Mesendoderm (in vitro differentiated cells): Measurements from ENCODE around the gene GBGT1.

Experiments used
- DNase-seq: peaks from one replicate; pipeline ENCODE4 v3.0.0; 2013
- H2AK5ac ChIP-seq: 2 replicates; pipeline ENCODE4 v1.6.1; 2013; ENCODE audit warnings: low read length, inconsistent platforms
- H2BK120ac ChIP-seq: 2 replicates; pipeline ENCODE4 v1.6.1; 2013; ENCODE audit warnings: low read depth, mild to moderate bottlenecking, low read length, moderate library complexity, mixed read lengths
- H2BK15ac ChIP-seq: replicated peaks from 2 replicates; pipeline ENCODE4 v1.6.1; 2013; ENCODE audit warnings: low read depth, mild to moderate bottlenecking, moderate library complexity
- H2BK5ac ChIP-seq: 2 replicates; pipeline ENCODE4 v1.6.1; 2013; ENCODE audit warnings: low read length, inconsistent platforms
- H3K18ac ChIP-seq: 2 replicates; pipeline ENCODE4 v1.6.1; 2013; ENCODE audit warnings: mild to moderate bottlenecking, low read length, mixed read lengths
- H3K23ac ChIP-seq: one replicate; pipeline ENCODE4 v1.6.1; 2013; ENCODE audit warnings: low read length
- H3K27ac ChIP-seq: 2 replicates; pipeline ENCODE4 v1.5.1; 2013; ENCODE audit warnings: low read depth, mild to moderate bottlenecking, inconsistent platforms, low read length, moderate library complexity
- H3K27me3 ChIP-seq: 2 replicates; pipeline ENCODE4 v1.6.1; 2013; ENCODE audit warnings: low read length, control low read depth, mild to moderate bottlenecking, inconsistent platforms; ENCODE audit not compliant: insufficient read depth, poor library complexity
- H3K36me3 ChIP-seq: 2 replicates; pipeline ENCODE4 v1.6.1; 2013; ENCODE audit warnings: low read length, inconsistent platforms; ENCODE audit not compliant: control insufficient read depth, insufficient read depth
- H3K4ac ChIP-seq: one replicate; pipeline ENCODE4 v1.6.1; 2013; ENCODE audit warnings: low read depth, mild to moderate bottlenecking, low read length, moderate library complexity
- H3K4me1 ChIP-seq: 2 replicates; pipeline ENCODE4 v1.6.1; 2013; ENCODE audit warnings: low read depth, low read length, inconsistent platforms; ENCODE audit not compliant: control insufficient read depth
- H3K4me2 ChIP-seq: 2 replicates; pipeline ENCODE4 v1.6.1; 2013; ENCODE audit warnings: low read length
- H3K4me3 ChIP-seq: 2 replicates; pipeline ENCODE4 v1.5.1; 2013; ENCODE audit warnings: mild to moderate bottlenecking, low read length
- H3K56ac ChIP-seq: one replicate; pipeline ENCODE4 v1.6.1; 2013; ENCODE audit warnings: low read length
- H3K79me1 ChIP-seq: 2 replicates; pipeline ENCODE4 v1.6.1; 2013; ENCODE audit warnings: low read length, inconsistent platforms
- H3K79me2 ChIP-seq: 2 replicates; pipeline ENCODE4 v1.6.1; 2013; ENCODE audit warnings: mild to moderate bottlenecking, low read length; ENCODE audit not compliant: control insufficient read depth, insufficient read depth
- H3K9ac ChIP-seq: 2 replicates; pipeline ENCODE4 v1.6.1; 2013; ENCODE audit warnings: low read length, inconsistent platforms
- H4K5ac ChIP-seq: one replicate; pipeline ENCODE4 v1.6.1; 2013; ENCODE audit warnings: low read length
- H4K8ac ChIP-seq: one replicate; pipeline ENCODE4 v1.6.1; 2013; ENCODE audit warnings: low read depth, mild to moderate bottlenecking, control low read depth, low read length, moderate library complexity
- WGBS: extraction: QIAGEN DNeasy Blood & Tissue Kit; methylation state at CpG from one replicate; pipeline ENCODE4 v1.1.7; 2013; ENCODE audit warnings: low lambda C conversion rate, missing lambda C conversion rate; ENCODE audit not compliant: insufficient coverage; ENCODE audit errors: extremely low coverage; 5-methylcytosine and 5-hydroxymethylcytosine counted together

The GBGT1 gene

GRCh38 chr9:133165452-133165730, 1.7 kb upstream of the GBGT1 start:
- H3K79me2 ChIP-seq = no peaks in the 10 kb centered on the region
- H4K5ac ChIP-seq = no peak overlapping the region
- no peak overlapping the region for H3K18ac ChIP-seq
- H3K56ac ChIP-seq = no peak overlapping the region
- H4K8ac ChIP-seq = no peak overlapping the region
- no peak overlapping the region for H3K4me2 ChIP-seq
- no peak overlapping the region for H3K27ac ChIP-seq
- no CpG with 5 or more reads among the region's 2 CpGs for WGBS
- H3K23ac ChIP-seq = no peak overlapping the region
- no peak overlapping the region for H2BK15ac ChIP-seq
- DNase-seq = no peak
- peaks cover 3% of the 10 kb centered on the region for H3K27me3 ChIP-seq
- H3K79me1 ChIP-seq = no peaks in the 10 kb centered on the region
- no peak overlapping the region for H3K4me3 ChIP-seq
- no peak overlapping the region for H3K4ac ChIP-seq
- H2BK120ac ChIP-seq = no peak overlapping the region
- no peaks in the 10 kb centered on the region for H3K36me3 ChIP-seq
- H3K4me1 ChIP-seq = no peaks in the 10 kb centered on the region
- H3K9ac ChIP-seq = no peak overlapping the region
- no peak overlapping the region for H2BK5ac ChIP-seq
- H2AK5ac ChIP-seq = no peak overlapping the region

DNA sequence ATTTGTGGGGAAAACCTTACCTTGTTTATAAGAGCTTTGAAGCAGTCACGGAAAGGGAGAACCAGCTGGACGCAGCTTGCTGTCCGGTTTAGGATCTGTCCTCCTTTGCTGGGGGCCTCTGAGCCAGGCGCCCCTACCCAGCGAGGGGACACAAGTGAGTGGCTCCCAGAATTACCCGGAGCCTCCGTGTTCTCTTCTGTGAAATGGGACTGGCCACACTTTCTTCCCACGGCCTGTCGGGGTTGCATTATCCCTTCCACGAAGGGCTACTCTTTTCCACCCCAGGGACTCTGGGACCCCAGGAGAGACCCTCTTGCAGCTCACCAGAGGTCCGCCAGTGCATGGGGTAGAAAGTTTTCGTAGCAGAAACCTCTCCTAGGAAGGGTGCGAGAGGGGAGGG, 477 bp upstream of the GBGT1 start:
- Histone ChIP-seq H3K79me2 (no peaks in the 10 kb centered on the region), H2BK120ac (no peak overlapping the region), H2AK5ac (no peak overlapping the region), H3K4me3 (no peak overlapping the region), H3K4me1 (no peaks in the 10 kb centered on the region), H3K18ac (no peak overlapping the region), H3K79me1 (no peaks in the 10 kb centered on the region), H3K4ac (no peak overlapping the region), H3K23ac (no peak overlapping the region), H3K4me2 (no peak overlapping the region), H2BK15ac (no peak overlapping the region), H3K9ac (peak overlapping the region; percentile 73), H4K8ac (no peak overlapping the region), H2BK5ac (no peak overlapping the region), H4K5ac (no peak overlapping the region), H3K27me3 (peaks cover 3% of the 10 kb centered on the region), H3K27ac (no peak overlapping the region), H3K36me3 (no peaks in the 10 kb centered on the region), H3K56ac (peak overlapping the region; percentile 85)
- no CpG with 5 or more reads among the region's 13 CpGs for WGBS
- no peak for DNase-seq

DNA sequence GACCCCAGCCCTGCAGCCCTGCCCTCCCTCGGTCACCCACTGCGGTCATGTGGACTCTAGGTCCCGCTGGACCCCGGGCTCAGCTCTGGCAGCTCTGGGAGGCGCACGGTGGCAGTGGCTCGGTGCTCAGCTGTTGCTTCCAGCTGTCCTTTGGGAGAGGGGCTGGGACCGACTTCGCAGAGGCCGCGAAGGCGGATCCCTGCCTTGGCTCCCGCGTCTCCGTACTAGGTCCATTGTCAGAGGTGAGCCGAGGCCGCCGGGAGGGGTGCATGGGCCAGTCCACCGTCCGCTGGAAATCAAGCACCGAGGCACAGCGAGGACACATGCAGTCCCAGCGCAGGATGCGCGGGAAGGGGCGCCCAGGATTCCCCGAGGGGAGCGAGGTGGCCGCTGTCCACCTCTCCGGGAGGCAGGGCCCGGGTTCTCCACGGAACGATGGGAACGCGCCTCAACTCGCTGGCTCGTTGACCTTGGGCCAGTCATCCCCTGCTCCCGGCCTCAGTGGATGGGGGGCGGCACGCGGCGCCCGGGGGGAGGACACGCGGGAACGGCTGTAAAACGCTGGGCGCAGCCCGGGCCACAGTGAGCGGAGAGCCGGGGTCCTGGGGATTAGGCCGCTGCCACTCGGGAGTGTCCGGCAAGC, 732 bp downstream of the GBGT1 start:
- Histone ChIP-seq H3K4ac (no peak overlapping the region), H3K36me3 (no peaks in the 10 kb centered on the region), H4K5ac (no peak overlapping the region), H3K79me2 (no peaks in the 10 kb centered on the region), H2AK5ac (no peak overlapping the region), H2BK5ac (no peak overlapping the region), H3K27ac (no peak overlapping the region), H3K79me1 (no peaks in the 10 kb centered on the region), H3K4me2 (peak overlapping the region; percentile 80), H3K9ac (peak overlapping the region; percentile 73), H3K56ac (peak overlapping the region; percentile 85), H3K4me3 (peak overlapping the region; percentile 56), H2BK120ac (no peak overlapping the region), H4K8ac (no peak overlapping the region), H2BK15ac (no peak overlapping the region), H3K27me3 (peaks cover 3% of the 10 kb centered on the region), H3K4me1 (no peaks in the 10 kb centered on the region), H3K18ac (peak overlapping the region; percentile 25), H3K23ac (peak overlapping the region; percentile 3)
- no CpG with 5 or more reads among the region's 54 CpGs for WGBS
- DNase-seq = no peak

- Histone ChIP-seq H2BK15ac (no peak overlapping the region), H3K4ac (no peak overlapping the region), H3K27me3 (peaks cover 3% of the 10 kb centered on the region), H3K4me2 (no peak overlapping the region), H3K27ac (no peak overlapping the region), H3K79me1 (no peaks in the 10 kb centered on the region), H3K4me1 (no peaks in the 10 kb centered on the region), H4K8ac (no peak overlapping the region), H3K4me3 (no peak overlapping the region), H2BK5ac (no peak overlapping the region), H3K56ac (no peak overlapping the region), H3K36me3 (no peaks in the 10 kb centered on the region), H3K9ac (no peak overlapping the region), H3K23ac (no peak overlapping the region), H2AK5ac (no peak overlapping the region), H3K18ac (no peak overlapping the region), H3K79me2 (no peaks in the 10 kb centered on the region), H4K5ac (no peak overlapping the region), H2BK120ac (no peak overlapping the region)
- DNase-seq = no peak
- WGBS = no CpG with 5 or more reads among the region's 4 CpGs
Observed at GRCh38 chr9:133161547-133161950, 2.2 kb downstream of the GBGT1 start.

DNA sequence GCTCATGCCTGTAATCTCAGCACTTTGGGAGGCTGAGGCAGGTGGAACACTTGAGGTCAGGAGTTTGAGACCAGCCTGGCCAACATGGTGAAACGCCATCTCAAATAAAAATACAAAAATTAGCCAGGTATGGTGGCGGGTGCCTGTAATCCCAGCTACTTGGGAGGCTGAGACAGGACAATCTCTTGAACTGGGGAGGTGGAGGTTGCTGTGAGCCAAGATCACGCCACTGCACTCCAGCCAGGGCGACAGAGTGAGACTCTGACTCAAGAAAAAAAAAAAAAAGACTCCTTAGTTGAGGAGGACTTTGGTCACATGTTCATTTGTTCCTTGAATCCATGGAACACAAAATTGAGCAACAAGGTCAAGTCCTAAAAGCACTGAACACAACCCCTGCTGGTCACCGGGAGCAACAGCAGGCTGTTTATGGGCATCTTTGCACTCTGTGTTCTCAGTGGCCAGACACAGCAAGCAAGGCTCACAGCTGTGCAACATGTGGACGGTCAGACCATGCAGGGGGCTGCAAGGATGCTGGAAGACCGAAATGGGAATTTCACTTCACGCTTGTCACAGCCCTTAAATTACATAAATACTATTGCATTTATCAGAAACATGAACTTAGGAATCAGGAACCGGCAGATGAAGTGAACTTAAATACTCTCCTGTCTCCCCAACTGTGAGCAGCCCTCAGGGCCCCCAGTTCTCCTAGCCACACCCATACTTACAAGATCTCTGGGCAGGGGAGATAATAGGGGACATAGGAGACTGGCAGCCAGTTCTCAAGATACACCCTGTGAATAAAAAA, 2.8 kb downstream of the GBGT1 start:
- Histone ChIP-seq H3K4ac (no peak overlapping the region), H2AK5ac (no peak overlapping the region), H4K8ac (no peak overlapping the region), H3K4me3 (no peak overlapping the region), H2BK15ac (no peak overlapping the region), H3K18ac (no peak overlapping the region), H3K4me1 (no peaks in the 10 kb centered on the region), H3K27ac (no peak overlapping the region), H2BK120ac (no peak overlapping the region), H3K79me1 (no peaks in the 10 kb centered on the region), H3K79me2 (no peaks in the 10 kb centered on the region), H4K5ac (no peak overlapping the region), H3K9ac (no peak overlapping the region), H3K27me3 (peaks cover 3% of the 10 kb centered on the region), H3K23ac (no peak overlapping the region), H3K36me3 (no peaks in the 10 kb centered on the region), H3K56ac (no peak overlapping the region), H3K4me2 (no peak overlapping the region), H2BK5ac (no peak overlapping the region)
- peak; percentile 70 for DNase-seq
- WGBS = no CpG with 5 or more reads among the region's 9 CpGs
